HG03342 (cell line): ENCODE measurements around the gene NEURL1.
A peak's percentile ranks its signal among the peaks of the same experiment; 100 is the strongest.

Experiments
- ATAC-seq: cut with Tn5 transposase; IDR thresholded peaks from one replicate; pipeline ENCODE4 v1.9.1; 2021; ENCODE audit warnings: mild to moderate bottlenecking, moderate library complexity; ENCODE audit not compliant: unreplicated experiment

The NEURL1 gene

GRCh38 chr10:103493362-103493915 is at the start of gene NEURL1:
NEURL1 (plus strand) TSS chr10:103493705; CDS start chr10:103494388, 683 bp downstream.
- ATAC-seq: no peak

- no peak for ATAC-seq
Measured at GRCh38 chr10:103444478-103444877, 49.0 kb upstream of the NEURL1 start.

- ATAC-seq: no peak
Measured at GRCh38 chr10:103445366-103445765, 48.1 kb upstream of the NEURL1 start.

GRCh38 chr10:103445767-103446567 is 47.5 kb upstream of the NEURL1 start:
- ATAC-seq: no peak

- no peak for ATAC-seq
Measured at GRCh38 chr10:103447187-103447586, 46.3 kb upstream of the NEURL1 start.

- ATAC-seq: no peak
Measured at GRCh38 chr10:103448746-103449145, 44.8 kb upstream of the NEURL1 start.

GRCh38 chr10:103449208-103450144 is 44.0 kb upstream of the NEURL1 start:
- no peak for ATAC-seq

- ATAC-seq: no peak
Measured at GRCh38 chr10:103450201-103450695, 43.3 kb upstream of the NEURL1 start.

GRCh38 chr10:103451091-103451813 is 42.3 kb upstream of the NEURL1 start:
- no peak for ATAC-seq

GRCh38 chr10:103451831-103452505 is 41.5 kb upstream of the NEURL1 start, which contains the start of gene CALHM2:
CALHM2 (minus strand) TSS chr10:103452370; CDS start chr10:103449941, 2,429 bp downstream.
- ATAC-seq: peak; percentile 72

GRCh38 chr10:103452506-103453230 is 40.8 kb upstream of the NEURL1 start:
- no peak for ATAC-seq

- no peak for ATAC-seq
Measured at GRCh38 chr10:103454026-103454425, 39.5 kb upstream of the NEURL1 start.

- no peak for ATAC-seq
Measured at GRCh38 chr10:103455235-103455634, 38.3 kb upstream of the NEURL1 start.

GRCh38 chr10:103456074-103456660 is 37.3 kb upstream of the NEURL1 start:
- ATAC-seq: no peak

GRCh38 chr10:103457176-103457712 is 36.3 kb upstream of the NEURL1 start:
- no peak for ATAC-seq

- no peak for ATAC-seq
Measured at GRCh38 chr10:103457896-103458583, 35.5 kb upstream of the NEURL1 start.

GRCh38 chr10:103458720-103459119 is 34.8 kb upstream of the NEURL1 start, which contains the start of gene CALHM1:
CALHM1 (minus strand) TSS chr10:103458900; CDS start chr10:103458751, 149 bp downstream.
- ATAC-seq: peak; percentile 66

GRCh38 chr10:103459615-103460014 is 33.9 kb upstream of the NEURL1 start:
- ATAC-seq: no peak
